GM18507 (cell line): Measurements from ENCODE around the gene EPAS1.

Experiments used
- DNase-seq: peaks from one replicate; pipeline ENCODE4 v3.0.0; 2011; ENCODE audit warnings: low read depth; ENCODE audit not compliant: insufficient read length; ENCODE audit errors: extremely low spot score
- FAIRE-seq: peaks from 2 replicates; lab custom pipeline; 2011; peaks lifted over from hg19 to GRCh38; lab: Jason Lieb, UNC

Gene EPAS1

GRCh38 chr2:46315103-46315890, 18.1 kb downstream of the EPAS1 start:
- FAIRE-seq (no peak), DNase-seq (no peak)

DNA sequence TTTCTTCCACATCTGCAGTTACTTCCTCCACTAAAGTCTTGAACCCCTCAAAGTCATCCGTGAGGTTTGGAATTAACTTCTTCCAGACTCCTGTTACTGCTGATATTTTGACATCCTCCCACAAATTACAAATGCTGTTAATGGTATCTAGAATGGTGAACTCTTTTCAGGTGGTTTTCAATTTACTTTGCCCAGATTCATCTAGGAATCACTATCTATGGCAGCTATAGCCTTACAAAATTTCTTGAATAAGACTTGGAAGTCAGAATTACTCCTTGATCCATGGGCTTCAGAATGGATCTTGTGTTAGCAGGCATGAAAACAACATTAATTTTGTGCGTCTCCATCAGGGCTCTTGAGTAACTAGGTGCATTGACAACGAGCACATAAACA, 19.9 kb downstream of the EPAS1 start:
- DNase-seq (no peak), FAIRE-seq (no peak)

DNA sequence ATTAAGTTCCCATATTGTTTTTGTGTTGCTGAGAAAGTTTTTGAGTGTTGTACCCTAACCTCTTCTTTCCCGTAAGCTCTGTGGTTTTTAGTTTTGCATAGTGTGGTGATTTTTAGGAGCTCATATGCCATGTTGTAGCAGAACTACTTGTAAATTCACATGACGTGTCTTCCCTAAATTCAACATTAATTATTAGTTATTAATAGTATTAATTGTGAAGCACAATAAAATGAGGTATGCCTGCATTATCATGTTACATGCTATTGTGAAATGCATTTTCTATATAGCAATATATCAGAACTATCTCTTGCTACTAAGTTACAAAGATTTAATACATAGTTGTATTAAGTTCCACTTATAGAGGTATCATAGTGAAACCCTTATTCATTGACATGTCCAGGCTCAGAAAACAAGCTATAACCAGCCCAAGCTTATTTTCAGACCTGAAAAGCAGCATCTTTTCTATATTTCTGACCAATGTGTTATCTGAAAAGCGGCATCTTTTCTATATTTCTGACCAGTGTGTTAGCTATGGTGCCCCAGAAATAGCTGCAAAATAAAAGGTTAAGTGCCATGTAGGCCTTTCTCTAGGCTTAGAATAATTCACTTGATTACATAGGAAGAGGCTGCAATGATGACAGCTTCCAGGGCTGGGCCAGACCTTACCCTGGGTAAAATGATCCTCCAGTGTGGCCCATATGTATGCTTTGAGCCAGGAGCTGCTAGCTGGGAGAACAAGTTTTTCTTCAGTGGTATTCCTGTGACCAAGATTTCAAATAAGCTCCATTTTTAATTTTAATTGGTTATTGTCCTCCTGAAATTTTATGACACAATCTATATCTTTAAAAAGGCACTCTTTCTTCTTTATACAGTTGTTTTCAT, 21.6 kb downstream of the EPAS1 start:
- FAIRE-seq (no peak), DNase-seq (no peak)

- FAIRE-seq: no peak
- DNase-seq: no peak
These were observed 22.5 kb downstream of the EPAS1 start for GRCh38 chr2:46319711-46320110.

DNA sequence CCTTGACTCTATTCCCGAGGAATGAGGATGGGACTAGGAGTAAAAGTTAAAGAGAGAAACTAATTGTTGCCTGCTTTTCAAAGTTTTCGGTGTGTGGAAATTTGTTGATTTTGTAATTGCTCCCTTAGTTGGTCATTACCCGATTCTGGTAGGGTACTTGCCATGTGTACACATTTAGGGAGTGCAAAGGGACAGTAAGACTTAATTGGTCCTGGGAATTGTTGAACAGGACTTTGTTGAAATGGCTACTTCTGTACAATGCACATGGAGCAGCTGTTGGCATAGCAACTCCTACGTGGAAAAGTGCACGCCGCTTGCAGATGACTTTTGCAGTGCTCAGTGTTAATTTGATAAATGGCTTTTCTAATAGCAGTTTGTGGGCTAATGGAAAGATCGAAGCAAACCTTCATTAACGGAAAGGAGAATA, 22.9 kb downstream of the EPAS1 start:
- no peak for FAIRE-seq
- DNase-seq: no peak

GRCh38 chr2:46323730-46324129, 26.5 kb downstream of the EPAS1 start:
- FAIRE-seq (no peak), DNase-seq (no peak)

- FAIRE-seq (no peak), DNase-seq (no peak)
These were observed 28.1 kb downstream of the EPAS1 start for GRCh38 chr2:46325182-46325928.

GRCh38 chr2:46326231-46326980, 29.2 kb downstream of the EPAS1 start:
- DNase-seq: no peak
- FAIRE-seq: no peak

DNA sequence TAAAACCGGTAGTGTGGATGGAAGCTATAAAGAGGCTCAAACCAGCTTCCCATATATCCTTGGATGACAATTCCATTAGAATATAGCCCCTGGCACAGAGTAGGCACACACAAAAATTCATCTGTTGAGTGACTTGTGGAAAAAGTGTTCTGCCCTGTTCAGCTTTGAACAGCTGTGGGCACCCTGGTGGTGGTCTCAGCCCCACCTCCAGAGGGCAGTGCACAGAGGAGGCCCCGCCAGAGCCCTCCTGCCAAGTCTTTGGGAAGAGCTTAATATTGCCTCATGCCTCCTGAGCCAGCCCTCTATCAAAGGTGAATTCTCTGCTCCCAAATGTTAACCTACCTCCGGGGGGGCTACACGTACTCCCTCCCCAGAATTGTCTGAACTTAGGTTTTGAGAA, 30.4 kb downstream of the EPAS1 start:
- no peak for FAIRE-seq
- no peak for DNase-seq

GRCh38 chr2:46328291-46328690, 31.1 kb downstream of the EPAS1 start:
- FAIRE-seq: no peak

DNA sequence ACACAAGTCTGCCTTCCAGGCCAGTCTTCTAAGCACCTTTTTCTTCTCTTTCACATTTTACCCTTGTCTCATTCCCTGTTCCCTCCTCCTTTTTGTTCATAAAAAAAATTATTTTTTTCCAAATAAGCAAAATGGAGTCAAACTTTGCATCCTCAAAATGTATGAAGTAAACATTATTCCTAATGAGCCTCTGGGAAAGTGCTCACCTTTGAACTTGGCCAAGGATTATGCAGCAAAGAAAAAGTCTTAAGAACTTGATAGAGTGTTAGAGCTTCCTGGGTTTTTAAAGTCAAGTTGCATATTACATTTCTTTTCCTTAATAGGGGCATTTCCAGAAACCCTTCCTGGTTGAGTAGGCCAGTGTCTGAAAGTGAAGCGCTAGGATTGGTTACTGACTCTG, 31.6 kb downstream of the EPAS1 start:
- FAIRE-seq (no peak), DNase-seq (no peak)

More at GRCh38 chr2:46328291-46328690, 31.1 kb downstream of the EPAS1 start:
- no peak for DNase-seq

DNA sequence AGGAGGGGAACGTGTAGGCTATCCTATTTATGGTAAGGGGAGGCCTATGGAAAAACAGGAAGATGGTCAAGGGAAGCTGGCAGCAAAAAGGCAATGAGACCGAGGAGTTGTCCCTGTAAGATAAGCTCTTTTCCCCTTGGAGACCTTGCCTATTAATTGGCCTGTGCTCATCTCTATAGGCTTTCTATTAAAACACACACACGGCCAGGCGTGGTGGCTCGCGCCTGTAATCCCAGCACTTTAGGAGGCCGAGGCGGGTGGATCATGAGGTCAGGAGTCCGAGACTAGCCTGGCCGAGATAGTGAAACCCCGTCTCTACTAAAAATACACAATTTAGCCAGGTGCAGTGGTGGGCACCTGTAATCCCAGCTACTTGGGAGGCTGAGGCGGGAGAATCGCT, 32.1 kb downstream of the EPAS1 start:
- DNase-seq (no peak), FAIRE-seq (no peak)

DNA sequence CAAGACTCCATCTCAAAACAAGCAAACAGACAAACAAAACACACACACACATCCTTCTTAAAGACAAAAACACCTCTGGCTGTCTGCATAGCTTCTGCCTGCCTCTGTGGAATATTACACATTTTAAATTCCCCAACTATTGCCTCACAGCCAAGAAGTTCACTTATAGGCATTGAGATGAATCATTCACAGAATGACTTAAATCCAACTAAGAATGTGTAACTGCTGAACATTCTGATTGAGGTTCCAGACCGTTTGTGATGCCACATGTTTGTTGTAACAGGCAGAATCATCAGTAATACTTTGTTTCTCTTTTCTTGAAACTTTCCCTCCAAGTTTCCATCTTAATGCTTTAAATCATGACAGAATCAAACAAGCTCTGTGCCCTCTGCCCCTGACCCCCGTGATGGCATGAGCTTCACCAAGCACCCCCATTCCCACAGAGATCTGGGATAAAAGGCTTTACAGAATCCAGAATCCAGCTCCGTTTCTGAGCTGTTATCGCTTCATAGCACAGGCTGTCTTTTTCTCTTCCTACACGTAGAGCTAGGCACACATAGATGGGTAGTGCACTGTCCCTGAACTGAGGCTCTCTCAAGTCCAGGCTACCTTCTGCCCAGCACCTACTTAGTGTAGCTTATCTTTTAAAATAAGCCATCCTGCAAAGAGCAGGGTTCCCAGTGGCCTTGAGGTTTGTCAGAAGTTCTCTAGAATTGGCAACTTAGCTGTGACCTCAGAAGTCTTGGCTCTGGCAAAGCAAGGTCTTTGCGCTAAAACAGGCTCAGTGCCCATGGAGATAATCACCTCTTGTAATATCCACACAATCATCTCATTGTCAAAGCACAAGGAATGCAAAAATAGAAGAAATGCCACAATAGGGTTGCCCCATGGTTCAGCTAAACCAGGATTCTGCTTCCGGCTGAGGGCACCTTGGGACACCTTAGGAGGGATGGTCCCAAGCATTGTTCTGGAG, 32.9 kb downstream of the EPAS1 start:
- no peak for FAIRE-seq

GRCh38 chr2:46331109-46331766, 34.0 kb downstream of the EPAS1 start:
- FAIRE-seq (no peak), DNase-seq (no peak)

More for the DNA sequence above, 32.9 kb downstream of the EPAS1 start:
- DNase-seq: no peak

DNA sequence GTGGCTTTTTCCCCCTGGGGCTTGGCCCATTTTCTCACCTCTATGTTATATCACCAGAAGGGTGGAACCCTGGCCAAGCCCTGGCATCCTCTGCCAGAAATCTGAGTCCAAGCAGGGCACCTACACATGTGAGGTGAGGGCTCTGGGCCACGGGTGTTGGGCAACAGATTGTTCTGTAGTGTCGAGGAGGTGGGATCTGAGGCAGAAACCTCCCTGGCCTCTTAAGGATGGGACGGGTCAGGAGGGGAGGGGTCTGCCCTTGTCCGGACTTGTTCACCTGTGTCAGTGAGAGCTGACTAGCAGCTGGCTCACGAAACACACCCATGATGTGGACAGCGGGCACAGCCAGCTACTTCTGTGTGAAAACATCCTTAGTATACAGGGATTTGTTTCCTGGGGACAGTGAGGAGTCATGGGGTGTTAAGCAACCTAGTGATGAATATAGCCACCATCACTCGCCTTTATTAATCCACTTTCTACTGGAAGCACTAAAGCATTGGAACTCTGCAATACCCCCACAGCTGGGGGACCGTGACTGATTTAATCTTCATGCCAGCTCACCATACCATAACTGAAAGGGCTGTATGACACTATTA, 35.6 kb downstream of the EPAS1 start:
- DNase-seq: no peak
- no peak for FAIRE-seq

- no peak for FAIRE-seq
- DNase-seq: no peak
These were observed 36.7 kb downstream of the EPAS1 start for GRCh38 chr2:46333912-46334311.
